Stimulated activated CD8-positive, alpha-beta memory T cell treated with anti-CD3 and anti-CD28 coated beads, Interleukin-7, amount 100 ng/mL, for 48 hours (primary cell): ENCODE measurements around the gene ZNF226.
"Not testable (repeated sequence)": the region's sequence is repeated elsewhere in the genome, so short reads cannot be mapped to it uniquely, and the experiment has no call there.

Experiments
- DNase-seq, 2 donors: peaks; one replicate each; pipeline ENCODE4 v3.0.0-alpha.2; 2020; ENCODE audit warnings: low read depth in 1 of 2; ENCODE audit errors: extremely low read depth in 1 of 2

Gene ZNF226

GRCh38 chr19:44164673-44165512 is at the start of gene ZNF226:
ZNF226 (plus strand) TSS chr19:44165100; CDS start chr19:44170081, 4,981 bp downstream.
- DNase-seq = peak; percentile 55 to 81

- not testable (repeated sequence) for DNase-seq
These were observed 43.7 kb upstream of the ZNF226 start for GRCh38 chr19:44121162-44121561.

- DNase-seq = no peak
These were observed 32.9 kb upstream of the ZNF226 start for GRCh38 chr19:44131955-44132354.

DNA sequence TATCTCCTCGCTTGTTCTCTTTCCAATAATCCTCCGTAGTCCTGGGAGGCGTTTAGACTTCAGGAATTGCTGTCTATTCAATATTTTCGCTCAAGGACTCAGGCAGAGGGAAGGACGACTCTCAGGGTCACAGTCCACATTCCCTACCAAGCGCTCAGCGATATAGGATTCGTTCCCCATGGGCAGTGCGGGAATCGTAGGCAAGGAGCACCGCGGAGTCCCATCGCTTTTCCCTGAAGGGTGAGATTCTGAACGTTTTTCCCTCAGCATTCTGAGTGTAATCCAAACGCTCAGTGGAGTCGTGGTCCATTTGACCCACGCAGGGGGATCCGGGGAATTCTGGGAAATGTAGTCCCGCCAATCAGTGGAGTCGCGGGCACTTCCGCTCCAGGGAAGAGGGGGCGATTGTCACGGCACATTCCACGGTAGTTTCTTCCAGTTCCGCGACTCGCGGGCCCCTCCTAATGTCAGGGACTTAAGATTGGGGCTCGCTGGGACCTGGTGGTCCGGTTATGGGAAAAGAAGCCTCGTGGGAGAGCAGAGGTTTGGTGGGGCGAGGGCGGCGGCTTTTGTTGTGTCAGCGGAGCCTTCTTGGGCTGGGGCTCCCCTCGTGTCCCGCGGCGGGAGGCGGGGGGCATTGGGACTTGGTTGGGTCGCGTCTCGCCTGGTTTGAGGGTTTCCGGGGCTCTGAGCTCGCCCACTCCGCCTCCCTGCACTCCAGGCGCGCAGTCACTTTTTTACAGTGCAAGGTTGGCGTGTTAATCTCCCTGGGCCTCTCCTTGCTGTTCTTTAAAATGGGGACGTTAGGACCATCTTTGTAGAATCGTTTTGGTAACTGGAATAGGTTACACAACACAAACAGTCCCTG is 23.5 kb upstream of the ZNF226 start, which contains the start of gene ZNF234:
Gene ZNF234, plus strand, starts transcription at position 364 of the 868 bp plus-strand sequence. CDS start 3,079 bp downstream, outside the sequence.
- peak; percentile 22 to 64 for DNase-seq

DNA sequence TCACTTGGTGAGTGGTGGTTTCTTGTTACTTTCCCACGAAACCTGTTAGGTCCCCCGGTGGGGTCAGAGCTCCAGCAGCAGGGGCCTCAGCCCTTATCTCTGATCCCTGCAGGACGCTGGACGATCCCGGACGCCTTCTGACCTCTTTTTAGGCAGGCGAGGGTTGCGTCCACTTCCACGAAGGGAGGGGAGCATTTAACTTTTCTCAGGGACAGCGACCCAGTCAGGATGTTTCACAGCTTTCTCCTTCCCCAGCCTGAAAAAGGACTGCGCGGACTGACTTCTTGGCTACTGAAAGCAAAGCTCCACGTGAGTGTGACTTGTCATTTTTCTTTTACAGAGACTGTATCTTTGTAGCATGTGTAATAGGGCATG is 22.9 kb upstream of the ZNF226 start:
- DNase-seq = no peak

DNA sequence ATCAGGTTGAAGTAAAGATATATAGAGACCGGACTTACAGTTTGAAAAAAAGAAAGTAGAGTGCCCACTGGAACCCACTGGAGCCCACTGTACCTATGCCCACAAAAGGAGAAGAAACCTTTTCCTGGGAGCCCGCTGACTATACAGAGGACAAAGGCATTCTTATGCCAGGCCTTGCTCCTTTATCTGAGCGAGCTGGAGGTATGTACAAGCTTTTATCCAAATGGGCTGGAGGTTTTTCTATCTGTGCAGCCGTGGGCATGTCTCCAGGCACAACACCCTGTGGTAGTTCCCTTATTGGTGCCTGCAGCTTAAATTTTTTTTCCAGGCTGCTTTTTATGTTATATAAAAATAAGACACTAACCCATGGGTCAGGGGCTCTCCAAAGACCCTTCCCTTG is 15.1 kb upstream of the ZNF226 start:
- DNase-seq = no peak

DNA sequence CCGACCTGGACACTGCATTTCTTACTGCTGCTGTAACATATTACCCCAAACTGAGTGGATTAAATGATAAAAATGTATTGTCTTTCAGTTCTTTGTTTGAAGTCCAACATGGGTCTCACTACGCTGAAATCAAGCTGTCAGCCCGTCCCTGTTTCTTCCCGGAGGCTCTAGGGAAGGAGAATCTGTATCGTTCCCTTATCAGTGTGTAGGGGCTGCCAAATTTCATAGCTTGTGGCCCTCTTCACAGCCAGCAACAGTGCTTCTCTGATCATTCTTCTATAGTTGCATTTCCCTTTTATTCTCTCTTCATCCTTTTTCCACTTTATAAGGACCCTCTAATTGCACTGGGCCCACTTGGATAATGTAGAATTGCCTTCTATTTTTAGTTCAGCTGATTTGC is 13.4 kb upstream of the ZNF226 start:
- DNase-seq = no peak

- DNase-seq = no peak
These were observed 8.4 kb upstream of the ZNF226 start for GRCh38 chr19:44156475-44156874.

GRCh38 chr19:44163789-44164188 is 1.1 kb upstream of the ZNF226 start:
- no peak for DNase-seq

- DNase-seq = no peak
These were observed 600 bp upstream of the ZNF226 start for GRCh38 chr19:44164327-44164672.

GRCh38 chr19:44170660-44171059 is 5.8 kb downstream of the ZNF226 start:
- DNase-seq = not testable (repeated sequence)

GRCh38 chr19:44176590-44176989 is 11.7 kb downstream of the ZNF226 start:
- no peak for DNase-seq

DNA sequence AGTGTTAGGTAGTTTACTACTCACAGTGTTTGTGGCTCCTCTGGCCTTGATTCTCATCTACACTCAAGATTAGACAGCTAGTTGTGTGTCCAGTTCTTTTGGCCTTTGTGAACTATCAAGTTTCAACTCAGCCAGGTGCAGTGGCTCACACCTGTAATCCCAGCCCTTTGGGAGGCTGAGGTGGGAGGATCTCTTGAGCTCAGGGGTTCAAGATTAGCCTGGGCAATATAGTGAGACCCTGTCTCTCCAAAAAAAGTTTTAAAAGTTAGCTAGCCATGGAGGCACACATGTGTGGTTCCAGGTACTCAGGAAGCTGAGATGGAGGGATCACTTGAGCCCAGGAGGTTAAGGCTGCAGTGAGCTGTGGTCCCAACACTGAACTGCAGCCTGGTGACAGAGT is 16.1 kb downstream of the ZNF226 start:
- no peak for DNase-seq

- no peak for DNase-seq
These were observed 17.2 kb downstream of the ZNF226 start for GRCh38 chr19:44182145-44182544.

DNA sequence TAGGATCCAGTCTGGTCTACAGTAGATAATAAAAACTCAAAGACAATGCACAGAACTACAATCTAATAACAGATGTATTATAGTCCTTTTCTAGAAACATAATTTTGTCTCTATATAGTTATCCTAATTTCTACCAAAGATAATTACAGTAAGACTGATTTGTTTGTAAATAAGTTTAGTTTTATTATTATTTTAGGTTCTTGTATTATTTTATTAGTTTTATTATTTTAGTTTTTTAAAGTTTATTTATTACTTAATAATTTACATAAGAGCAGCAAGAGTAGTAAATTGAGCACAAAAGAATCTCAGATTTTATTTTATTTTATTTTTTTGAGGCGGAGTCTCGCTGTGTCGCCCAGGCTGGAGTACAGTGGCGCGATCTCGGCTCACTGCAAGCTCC is 25.1 kb downstream of the ZNF226 start:
- DNase-seq = no peak

GRCh38 chr19:44192127-44192526 is 27.2 kb downstream of the ZNF226 start:
- DNase-seq = no peak

- no peak for DNase-seq
These were observed 31.9 kb downstream of the ZNF226 start for GRCh38 chr19:44196772-44197171.

DNA sequence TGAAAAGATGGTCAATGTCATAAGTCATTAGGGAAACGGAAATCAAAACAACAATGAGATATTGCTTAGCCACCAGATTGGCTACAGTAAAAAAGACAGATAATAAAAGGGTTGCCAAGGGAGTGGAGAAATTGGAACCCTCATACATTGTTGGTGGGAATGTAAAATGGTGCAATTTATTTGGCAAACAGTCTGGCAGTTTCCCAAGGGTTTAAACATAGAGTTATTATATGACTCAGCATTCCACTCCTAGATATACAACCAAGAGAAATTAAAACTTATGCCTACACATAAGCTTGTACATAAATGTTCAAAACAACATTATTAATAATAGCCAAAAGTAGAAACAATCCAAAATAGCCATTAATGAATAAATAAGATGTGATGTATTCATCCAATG is 37.6 kb downstream of the ZNF226 start:
- no peak for DNase-seq

- no peak for DNase-seq
These were observed 38.1 kb downstream of the ZNF226 start for GRCh38 chr19:44202974-44203373.

DNA sequence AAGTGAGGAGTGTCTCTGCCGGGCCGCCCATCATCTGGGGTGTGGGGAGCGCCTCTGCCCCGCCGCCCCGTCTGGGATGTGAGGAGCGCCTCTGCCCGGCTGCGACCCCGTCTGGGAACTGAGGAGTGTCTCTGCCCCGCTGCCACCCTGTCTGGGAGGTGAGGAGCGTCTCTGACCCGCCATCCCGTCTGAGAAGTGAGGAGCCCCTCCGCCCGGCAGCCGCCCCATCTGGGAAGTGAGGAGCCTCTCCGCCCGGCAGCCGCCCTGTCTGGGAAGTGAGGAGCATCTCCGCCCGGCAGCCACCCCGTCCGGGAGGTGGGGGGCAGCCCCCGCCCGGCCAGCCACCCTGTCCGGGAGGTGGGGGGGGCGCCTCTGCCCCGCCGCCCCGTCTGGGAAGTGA is 39.0 kb downstream of the ZNF226 start:
- not testable (repeated sequence) for DNase-seq

DNA sequence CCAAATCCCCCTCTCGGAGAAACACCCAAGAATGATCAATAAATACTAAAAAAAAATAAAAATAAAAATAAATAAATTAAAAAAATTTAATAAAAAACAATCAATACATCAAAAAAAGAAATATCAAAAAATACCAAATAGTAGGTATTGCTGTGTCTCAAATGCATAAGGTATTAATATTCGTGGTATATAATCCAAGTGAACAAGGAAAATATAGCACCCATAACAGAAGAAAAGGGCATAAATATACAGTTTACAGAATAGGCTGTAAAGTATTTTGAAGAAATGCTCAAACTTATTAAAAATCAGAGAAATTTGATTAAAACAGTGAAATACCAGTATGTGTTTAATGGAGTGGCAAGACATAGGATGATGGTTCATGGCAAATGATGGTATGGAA is 39.9 kb downstream of the ZNF226 start:
- no peak for DNase-seq
